GM03348 (cell line): Measurements from ENCODE around the gene WDHD1.
"Not testable (repeated sequence)": the region's sequence is repeated elsewhere in the genome, so short reads cannot be mapped to it uniquely, and the experiment has no call there.

Experiments used
- DNase-seq: peaks from one replicate; pipeline ENCODE4 v3.0.0; 2012; ENCODE audit warnings: low spot score

The WDHD1 gene

GRCh38 chr14:54955143-54955542, 71.8 kb downstream of the WDHD1 start:
- no peak for DNase-seq

DNA sequence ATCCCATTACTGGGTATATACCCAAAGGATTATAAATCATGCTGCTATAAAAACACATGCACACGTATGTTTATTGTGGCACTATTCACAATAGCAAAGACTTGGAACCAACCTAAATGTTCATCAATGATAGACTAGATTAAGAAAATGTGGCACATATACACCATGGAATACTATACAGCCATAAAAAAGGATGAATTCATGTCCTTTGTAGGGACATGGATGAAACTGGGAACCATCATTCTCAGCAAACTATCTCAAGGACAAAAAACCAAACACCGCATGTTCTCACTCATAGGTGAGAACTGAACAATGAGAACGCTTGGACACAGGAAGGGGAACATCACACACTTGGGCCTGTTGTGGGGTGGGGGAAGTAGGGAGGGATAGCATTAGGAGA, 73.3 kb downstream of the WDHD1 start:
- not testable (repeated sequence) for DNase-seq

DNA sequence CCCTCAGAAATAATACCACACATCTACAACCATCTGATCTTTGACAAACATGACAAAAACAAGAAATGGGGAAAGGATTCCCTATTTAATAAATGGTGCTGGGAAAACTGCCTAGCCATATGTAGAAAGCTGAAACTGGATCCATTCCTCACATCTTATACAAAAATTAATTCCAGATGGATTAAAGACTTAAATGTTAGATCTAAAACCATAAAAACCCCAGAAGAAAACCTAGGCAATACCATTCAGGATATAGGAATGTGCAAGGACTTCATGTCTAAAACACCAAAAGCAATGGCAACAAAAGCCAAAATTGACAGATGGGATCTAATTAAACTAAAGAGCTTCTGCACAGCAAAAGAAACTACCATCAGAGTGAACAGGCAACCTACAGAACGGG, 74.1 kb downstream of the WDHD1 start:
- not testable (repeated sequence) for DNase-seq

- no peak for DNase-seq
Measured at GRCh38 chr14:54947230-54947629, 79.7 kb downstream of the WDHD1 start.

DNA sequence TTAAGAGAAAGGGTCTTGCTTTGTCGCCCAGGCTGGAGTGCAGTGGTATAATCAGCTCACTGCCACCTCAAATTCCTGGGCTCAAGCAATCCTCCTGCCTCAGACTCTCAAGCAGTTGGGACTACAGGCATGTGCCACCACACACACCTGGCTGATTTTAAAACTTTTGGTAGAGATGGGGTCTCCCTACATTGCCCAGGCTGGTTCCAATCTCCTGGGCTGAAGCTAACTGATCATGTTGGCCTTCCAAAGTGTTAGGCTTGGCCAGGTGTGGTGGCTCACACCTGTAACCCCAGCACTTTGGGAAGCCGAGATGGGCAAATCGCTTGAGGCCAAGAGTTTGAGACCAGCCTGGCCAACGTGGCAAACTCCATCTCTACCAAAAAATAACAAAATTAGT, 80.4 kb downstream of the WDHD1 start:
- no peak for DNase-seq

- DNase-seq: no peak
Measured at GRCh38 chr14:54944737-54945391, 82.0 kb downstream of the WDHD1 start.

GRCh38 chr14:54942913-54943312, 84.0 kb downstream of the WDHD1 start:
- DNase-seq: no peak

- DNase-seq: no peak
Measured at GRCh38 chr14:54936816-54937215, 90.1 kb downstream of the WDHD1 start.

GRCh38 chr14:54935958-54936357, 90.9 kb downstream of the WDHD1 start:
- no peak for DNase-seq

DNA sequence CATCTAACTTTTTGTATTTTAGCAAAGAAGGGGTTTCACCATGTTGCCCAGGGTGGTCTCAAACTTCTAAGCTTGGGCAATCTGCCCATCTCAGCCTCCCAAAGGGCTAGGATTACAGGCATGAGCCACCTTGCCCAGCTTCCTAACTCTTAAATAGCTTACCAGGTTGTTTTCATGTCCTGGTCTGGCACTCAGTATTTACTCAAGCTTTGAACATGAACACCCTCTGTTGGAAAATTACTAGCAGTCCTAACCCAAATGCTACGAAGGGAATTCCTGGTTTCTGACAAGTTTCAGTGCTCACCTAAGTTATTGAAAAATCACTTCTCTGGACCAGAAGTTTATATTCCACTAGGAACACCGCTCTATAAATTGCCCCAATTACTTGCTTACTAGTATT, 91.8 kb downstream of the WDHD1 start:
- DNase-seq: no peak

- no peak for DNase-seq
Measured at GRCh38 chr14:54933006-54933405, 93.9 kb downstream of the WDHD1 start.

DNA sequence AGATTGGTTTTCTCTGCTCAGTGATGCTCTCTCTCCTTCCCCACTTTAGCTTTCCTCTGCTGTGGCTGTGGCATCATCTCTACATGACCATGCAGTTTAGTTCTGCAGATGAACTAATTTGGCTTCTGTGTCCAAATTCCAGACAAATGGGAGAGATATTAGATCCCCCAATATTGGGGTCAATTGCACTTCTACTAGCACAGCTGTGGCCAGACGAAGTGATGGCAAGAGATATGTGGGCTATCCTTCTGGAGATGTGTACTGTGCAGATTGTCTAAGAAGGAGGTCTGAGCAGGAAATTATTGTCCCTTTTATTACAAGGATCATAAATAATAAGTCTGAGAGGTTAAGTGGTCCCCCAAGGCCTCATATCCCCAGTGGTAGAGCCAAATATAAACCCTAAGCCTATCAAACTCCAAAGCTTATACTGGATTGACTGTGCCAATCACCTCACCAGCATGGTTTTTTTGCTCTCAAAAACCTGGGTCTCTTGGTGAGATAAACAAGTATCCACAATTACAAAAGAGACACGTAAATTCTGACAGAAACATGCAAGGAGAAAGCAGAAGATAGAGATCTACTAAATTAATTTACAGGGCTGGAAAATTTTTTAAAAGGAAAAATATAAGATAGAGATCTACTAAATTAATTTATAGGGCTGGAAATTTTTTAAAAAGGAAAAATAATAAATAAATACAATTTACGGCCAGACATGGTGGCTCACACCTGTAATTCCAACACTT, 95.1 kb downstream of the WDHD1 start:
- DNase-seq: no peak

DNA sequence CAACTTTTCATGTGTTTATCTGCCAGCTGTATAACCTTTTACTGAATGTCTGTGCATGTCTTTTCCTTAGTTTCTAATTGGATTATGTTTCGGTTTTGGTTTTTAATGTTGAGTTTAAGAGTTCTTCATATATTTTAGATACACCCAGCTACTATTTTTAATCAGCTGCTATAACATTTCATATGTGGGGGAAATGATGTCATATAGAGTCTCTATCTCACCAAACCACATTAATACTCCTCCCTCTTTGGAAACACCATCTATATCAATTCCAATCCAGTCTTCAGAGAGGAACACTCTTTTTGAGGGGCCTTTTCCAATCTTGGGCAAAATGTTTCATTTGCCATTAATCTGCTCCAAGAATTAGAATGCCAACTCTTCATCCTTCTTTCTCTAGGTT, 95.8 kb downstream of the WDHD1 start:
- DNase-seq: no peak

GRCh38 chr14:54929556-54929955, 97.3 kb downstream of the WDHD1 start:
- DNase-seq: no peak

DNA sequence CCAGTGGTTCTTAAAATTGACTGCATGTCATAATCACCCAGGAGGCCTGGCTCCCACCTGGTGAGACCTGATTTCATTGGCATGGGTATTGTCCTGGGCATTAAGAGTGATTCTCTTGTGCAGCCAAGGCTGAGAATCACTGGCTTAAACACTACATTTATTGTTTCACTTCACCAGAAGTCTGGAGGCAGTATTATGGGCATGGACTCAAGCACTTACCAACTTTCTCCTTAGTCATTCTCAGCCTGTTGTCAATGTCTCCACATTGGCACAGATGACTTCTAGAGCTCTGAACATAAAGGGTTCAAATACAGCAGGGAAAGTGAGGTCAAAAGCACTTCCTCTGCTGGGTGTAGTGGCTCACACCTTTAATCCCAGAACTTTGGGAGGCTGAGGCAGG, 98.7 kb downstream of the WDHD1 start:
- DNase-seq: no peak

GRCh38 chr14:54927551-54927950, 99.3 kb downstream of the WDHD1 start:
- DNase-seq: no peak

GRCh38 chr14:54926570-54926969, 100.3 kb downstream of the WDHD1 start:
- not testable (repeated sequence) for DNase-seq

- DNase-seq: no peak
Measured at GRCh38 chr14:54922598-54922997, 104.3 kb downstream of the WDHD1 start.

DNA sequence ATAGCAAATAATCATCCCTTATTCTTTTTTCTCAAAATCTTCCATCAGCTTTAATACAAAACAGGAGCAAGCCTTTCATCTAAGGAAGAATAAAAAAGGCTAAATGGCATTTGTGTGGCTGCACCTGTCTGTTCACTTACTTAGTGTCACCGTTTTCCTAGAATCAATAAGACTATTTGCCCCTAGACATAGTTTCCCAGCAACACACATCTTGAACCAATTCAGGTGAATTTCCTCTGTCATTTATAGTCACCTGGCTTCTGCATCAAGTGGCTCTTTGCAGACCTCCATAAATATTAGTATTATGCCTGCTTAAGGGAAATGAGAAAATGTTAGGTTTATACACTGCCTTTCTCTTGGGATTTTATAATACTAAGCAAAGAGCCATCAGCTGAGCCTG, 106.8 kb downstream of the WDHD1 start:
- DNase-seq: no peak

- DNase-seq: no peak
Measured at GRCh38 chr14:54919330-54919729, 107.6 kb downstream of the WDHD1 start.

GRCh38 chr14:54918427-54918826, 108.5 kb downstream of the WDHD1 start:
- DNase-seq: no peak

DNA sequence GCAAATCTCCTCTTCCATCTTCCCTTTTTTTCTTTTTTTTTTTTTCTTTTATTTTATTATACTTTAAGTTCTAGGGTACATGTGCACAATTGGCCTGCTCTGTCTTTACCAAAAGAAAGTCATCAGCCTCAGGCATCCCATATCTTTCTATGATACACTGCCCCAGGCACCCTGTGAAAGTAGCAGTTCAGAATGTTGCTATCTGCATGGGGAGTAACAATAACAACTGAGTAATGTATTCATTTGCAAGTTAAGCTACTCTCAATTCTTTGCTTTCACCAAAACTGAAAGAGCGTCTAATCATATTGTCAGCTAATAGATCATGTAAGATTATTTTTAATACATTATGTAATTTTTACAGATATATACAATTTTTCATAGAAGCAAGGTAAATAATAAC, 110.8 kb downstream of the WDHD1 start:
- DNase-seq: no peak

DNA sequence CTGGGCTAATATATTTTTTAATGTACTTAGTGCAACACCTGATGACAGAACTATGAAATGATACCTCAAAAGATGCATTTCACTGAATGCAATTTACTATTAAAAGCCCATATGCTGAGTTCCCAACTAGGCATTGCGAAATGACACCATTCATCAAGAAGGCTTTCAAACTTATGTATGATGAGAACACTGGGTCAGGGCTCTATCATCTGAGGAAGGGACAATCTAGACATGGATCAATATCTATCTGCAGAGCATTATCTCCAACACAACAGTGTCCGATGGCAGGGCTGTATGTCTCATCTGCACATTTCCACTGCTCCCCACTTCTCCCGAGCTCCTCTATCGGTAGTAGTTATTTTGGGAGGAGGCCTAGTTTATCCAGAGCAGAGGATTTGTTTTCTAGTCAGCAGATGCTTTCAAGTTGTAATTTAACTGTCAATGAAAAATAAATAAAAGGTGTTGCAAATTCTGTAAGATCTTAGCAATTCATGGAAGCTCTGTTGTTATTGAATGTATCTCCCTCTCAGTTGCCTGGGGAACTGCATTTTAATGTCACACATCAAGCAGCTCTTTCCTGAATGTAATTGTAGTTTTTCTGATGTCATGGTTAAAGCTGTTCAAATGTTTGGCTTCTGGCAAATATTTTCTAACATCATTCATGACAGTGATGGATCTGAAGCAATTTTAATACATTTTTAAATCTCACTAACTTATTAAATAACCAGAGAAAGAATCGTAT, 116.9 kb downstream of the WDHD1 start:
- no peak for DNase-seq
